Trophoblast cell (in vitro differentiated cells and primary cell): ENCODE results near the gene FFAR2.
A peak's percentile ranks its signal among the peaks of the same experiment; 100 is the strongest.

Experiments used
- DNase-seq, 2 donors: peaks; one replicate each; pipeline ENCODE4 v3.0.0-alpha.2; 2016
- H2AFZ ChIP-seq: 2 replicates; pipeline ENCODE4 v1.6.1; 2013; ENCODE audit warnings: low read length, moderate library complexity, mild to moderate bottlenecking; ENCODE audit not compliant: insufficient read depth, poor library complexity
- H2AK5ac ChIP-seq: 2 replicates; pipeline ENCODE4 v1.6.1; 2013; ENCODE audit warnings: mild to moderate bottlenecking, low read length
- H2BK120ac ChIP-seq: 2 replicates; pipeline ENCODE4 v1.6.1; 2013; ENCODE audit warnings: low read length, mild to moderate bottlenecking, moderate library complexity; ENCODE audit not compliant: insufficient read depth, poor library complexity
- H2BK12ac ChIP-seq: 2 replicates; pipeline ENCODE4 v1.6.1; 2013; ENCODE audit warnings: mild to moderate bottlenecking, low read length, moderate library complexity
- H2BK5ac ChIP-seq: 2 replicates; pipeline ENCODE4 v1.6.1; 2013; ENCODE audit warnings: low read length, low read depth, moderate library complexity, mild to moderate bottlenecking; ENCODE audit not compliant: poor library complexity
- H3K14ac ChIP-seq: 2 replicates; pipeline ENCODE4 v1.6.1; 2013; ENCODE audit warnings: mild to moderate bottlenecking, low read length
- H3K18ac ChIP-seq: 2 replicates; pipeline ENCODE4 v1.6.1; 2013; ENCODE audit warnings: mild to moderate bottlenecking, low read length
- H3K23ac ChIP-seq: 2 replicates; pipeline ENCODE4 v1.6.1; 2013; ENCODE audit warnings: low read length
- H3K27ac ChIP-seq: 2 replicates; pipeline ENCODE4 v1.5.1; 2013; ENCODE audit warnings: low read depth, mild to moderate bottlenecking, inconsistent platforms, low read length, moderate library complexity
- H3K27me3 ChIP-seq: 2 replicates; pipeline ENCODE4 v1.6.1; 2013; ENCODE audit warnings: inconsistent platforms, mild to moderate bottlenecking, low read length, moderate library complexity; ENCODE audit not compliant: insufficient read depth
- H3K36me3 ChIP-seq, 2 experiments: 1 replicate in 1 of 2; 2 replicates in 1 of 2; pipeline ENCODE4 v1.6.1; 2013; ENCODE audit warnings: low read length in 2 of 2, mild to moderate bottlenecking in 2 of 2, moderate library complexity in 1 of 2; ENCODE audit not compliant: insufficient read depth in 2 of 2, control insufficient read depth in 1 of 2
- H3K4ac ChIP-seq: 2 replicates; pipeline ENCODE4 v1.6.1; 2013; ENCODE audit warnings: low read depth, mild to moderate bottlenecking, low read length, moderate library complexity
- H3K4me1 ChIP-seq, 2 experiments: 1 replicate in 1 of 2; 2 replicates in 1 of 2; pipeline ENCODE4 v1.6.1; 2013; ENCODE audit warnings: low read length in 2 of 2, mild to moderate bottlenecking in 2 of 2, moderate library complexity in 1 of 2; ENCODE audit not compliant: insufficient read depth in 2 of 2, control insufficient read depth in 1 of 2
- H3K4me2 ChIP-seq: 2 replicates; pipeline ENCODE4 v1.6.1; 2013; ENCODE audit warnings: inconsistent platforms, mild to moderate bottlenecking, low read length, moderate library complexity
- H3K4me3 ChIP-seq: 2 replicates; pipeline ENCODE4 v1.5.1; 2013; ENCODE audit warnings: mild to moderate bottlenecking, low read depth, low read length, inconsistent platforms
- H3K79me1 ChIP-seq: one replicate; pipeline ENCODE4 v1.6.1; 2013; ENCODE audit warnings: low read length
- H3K79me2 ChIP-seq: 2 replicates; pipeline ENCODE4 v1.6.1; 2013; ENCODE audit warnings: low read length, mild to moderate bottlenecking; ENCODE audit not compliant: control insufficient read depth, insufficient read depth, poor library complexity
- H3K9ac ChIP-seq: 2 replicates; pipeline ENCODE4 v1.6.1; 2013; ENCODE audit warnings: mild to moderate bottlenecking, low read length
- H3K9me3 ChIP-seq: 2 replicates; pipeline ENCODE4 v1.6.1; 2013; ENCODE audit warnings: low read depth, mild to moderate bottlenecking, control low read depth, inconsistent platforms, low read length; ENCODE audit not compliant: insufficient read depth
- H4K12ac ChIP-seq: 2 replicates; pipeline ENCODE4 v1.6.1; 2013; ENCODE audit warnings: low read depth, mild to moderate bottlenecking, low read length, moderate library complexity
- H4K8ac ChIP-seq: 2 replicates; pipeline ENCODE4 v1.6.1; 2013; ENCODE audit warnings: low read depth, mild to moderate bottlenecking, low read length, moderate library complexity
- H4K91ac ChIP-seq: one replicate; pipeline ENCODE4 v1.6.1; 2013; ENCODE audit warnings: low read depth, mild to moderate bottlenecking, low read length, moderate library complexity
- WGBS: extraction: QIAGEN DNeasy Blood & Tissue Kit; methylation state at CpG from one replicate; pipeline ENCODE4 v1.1.7; 2013; ENCODE audit warnings: missing lambda C conversion rate; ENCODE audit not compliant: insufficient read length, insufficient coverage; ENCODE audit errors: extremely low coverage; 5-methylcytosine and 5-hydroxymethylcytosine counted together

Gene FFAR2

GRCh38 chr19:35476149-35476548, 28.1 kb downstream of the FFAR2 start:
- Histone ChIP-seq H2BK12ac (no peak overlapping the region), H4K8ac (no peak overlapping the region), H3K27ac (no peak overlapping the region), H3K4me3 (no peak overlapping the region), H2AFZ (no peak overlapping the region), H3K14ac (no peak overlapping the region), H3K79me1 (no peaks in the 10 kb centered on the region), H3K4me2 (no peak overlapping the region), H3K27me3 (no peaks in the 10 kb centered on the region), H4K12ac (no peak overlapping the region), H3K18ac (no peak overlapping the region), H3K4me1 (peaks cover 0 to 5% of the 10 kb centered on the region in 2 experiments), H3K4ac (no peak overlapping the region), H3K79me2 (no peaks in the 10 kb centered on the region), H2BK5ac (no peak overlapping the region), H4K91ac (no peak overlapping the region), H3K9me3 (no peaks in the 10 kb centered on the region), H3K23ac (no peak overlapping the region), H3K9ac (no peak overlapping the region), H2AK5ac (no peak overlapping the region), H3K36me3 (no peaks in the 10 kb centered on the region), H2BK120ac (no peak overlapping the region)
- DNase-seq = no peak
- 100% methylated on average over 1 of the region's 4 CpGs for WGBS

- H3K18ac ChIP-seq = no peak overlapping the region
- no peak overlapping the region for H2AK5ac ChIP-seq
- H2BK5ac ChIP-seq = no peak overlapping the region
- H3K9me3 ChIP-seq = no peaks in the 10 kb centered on the region
- peak overlapping the region; percentile 33 for H3K4me2 ChIP-seq
- no peak overlapping the region for H3K27ac ChIP-seq
- no peaks in the 10 kb centered on the region for H3K79me1 ChIP-seq
- H3K4ac ChIP-seq = no peak overlapping the region
- WGBS = no CpG with 5 or more reads among the region's 21 CpGs
- no peak overlapping the region for H3K4me3 ChIP-seq
- no peaks in the 10 kb centered on the region for H3K36me3 ChIP-seq
- H2BK120ac ChIP-seq = no peak overlapping the region
- H3K4me1 ChIP-seq = peaks cover 0 to 5% of the 10 kb centered on the region in 2 experiments
- H3K14ac ChIP-seq = no peak overlapping the region
- no peaks in the 10 kb centered on the region for H3K27me3 ChIP-seq
- H4K8ac ChIP-seq = no peak overlapping the region
- H3K23ac ChIP-seq = no peak overlapping the region
- no peak overlapping the region for H4K91ac ChIP-seq
- H3K9ac ChIP-seq = no peak overlapping the region
- DNase-seq = peak; percentile 20 to 79
- H3K79me2 ChIP-seq = no peaks in the 10 kb centered on the region
- H4K12ac ChIP-seq = no peak overlapping the region
- no peak overlapping the region for H2AFZ ChIP-seq
- H2BK12ac ChIP-seq = no peak overlapping the region
Observed at GRCh38 chr19:35478794-35479677, 31.0 kb downstream of the FFAR2 start.

GRCh38 chr19:35483089-35483488, 35.0 kb downstream of the FFAR2 start:
- Histone ChIP-seq H3K14ac (no peak overlapping the region), H3K79me2 (no peaks in the 10 kb centered on the region), H3K4me2 (no peak overlapping the region), H3K23ac (peak overlapping the region; percentile 10), H2BK120ac (no peak overlapping the region), H2BK12ac (no peak overlapping the region), H4K12ac (no peak overlapping the region), H3K79me1 (no peaks in the 10 kb centered on the region), H2AFZ (no peak overlapping the region), H3K9ac (no peak overlapping the region), H3K18ac (no peak overlapping the region), H3K4me1 (peaks cover 0 to 5% of the 10 kb centered on the region in 2 experiments), H4K8ac (no peak overlapping the region), H3K36me3 (no peaks in the 10 kb centered on the region), H3K9me3 (no peaks in the 10 kb centered on the region), H3K4ac (no peak overlapping the region), H3K27me3 (no peaks in the 10 kb centered on the region), H2AK5ac (no peak overlapping the region), H4K91ac (no peak overlapping the region), H3K27ac (no peak overlapping the region), H3K4me3 (no peak overlapping the region), H2BK5ac (no peak overlapping the region)
- no peak for DNase-seq
- no CpG with 5 or more reads among the region's 5 CpGs for WGBS

- Histone ChIP-seq H2BK5ac (no peak overlapping the region), H3K4me2 (no peak overlapping the region), H3K14ac (no peak overlapping the region), H3K27ac (no peak overlapping the region), H2AFZ (no peak overlapping the region), H3K79me1 (no peaks in the 10 kb centered on the region), H2AK5ac (no peak overlapping the region), H2BK120ac (no peak overlapping the region), H3K36me3 (no peaks in the 10 kb centered on the region), H3K27me3 (no peaks in the 10 kb centered on the region), H3K23ac (no peak overlapping the region), H3K18ac (no peak overlapping the region), H4K91ac (no peak overlapping the region), H3K9ac (no peak overlapping the region), H3K4me1 (no peaks in the 10 kb centered on the region), H3K79me2 (no peaks in the 10 kb centered on the region), H3K4me3 (no peak overlapping the region), H4K8ac (no peak overlapping the region), H4K12ac (no peak overlapping the region), H3K4ac (no peak overlapping the region), H3K9me3 (no peaks in the 10 kb centered on the region), H2BK12ac (no peak overlapping the region)
- no CpG with 5 or more reads among the region's 7 CpGs for WGBS
- no peak for DNase-seq
Observed at GRCh38 chr19:35484252-35485036, 36.4 kb downstream of the FFAR2 start.
